Effector CD4-positive, alpha-beta T cell (primary cell): ENCODE results near the gene PRORP.
"Not testable (repeated sequence)": the region's sequence is repeated elsewhere in the genome, so short reads cannot be mapped to it uniquely, and the experiment has no call there.

ENCODE experiments used
- DNase-seq: peaks from one replicate; pipeline ENCODE4 v3.0.0-alpha.2; 2020

Gene PRORP

DNA sequence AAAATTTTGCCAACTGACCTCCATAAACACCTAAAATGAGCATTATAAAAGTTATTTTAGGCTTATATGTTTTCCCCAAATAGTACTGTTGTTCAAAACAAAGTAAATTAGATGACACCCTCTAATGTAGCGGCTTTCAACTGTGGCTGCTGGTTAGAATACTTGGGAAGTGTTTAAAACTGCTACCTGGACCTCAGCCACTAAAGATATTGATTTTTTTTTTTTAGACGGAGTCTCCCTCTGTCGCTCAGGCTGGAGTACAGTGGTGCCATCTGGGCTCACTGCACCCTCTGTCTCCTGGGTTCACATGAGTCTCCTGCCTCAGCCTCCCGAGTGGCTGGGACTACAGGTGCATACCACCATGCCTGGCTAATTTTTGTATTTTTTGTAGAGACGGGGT is 16.2 kb downstream of the PRORP start:
- DNase-seq = no peak

GRCh38 chr14:35140718-35141581 is 18.6 kb downstream of the PRORP start:
- no peak for DNase-seq

DNA sequence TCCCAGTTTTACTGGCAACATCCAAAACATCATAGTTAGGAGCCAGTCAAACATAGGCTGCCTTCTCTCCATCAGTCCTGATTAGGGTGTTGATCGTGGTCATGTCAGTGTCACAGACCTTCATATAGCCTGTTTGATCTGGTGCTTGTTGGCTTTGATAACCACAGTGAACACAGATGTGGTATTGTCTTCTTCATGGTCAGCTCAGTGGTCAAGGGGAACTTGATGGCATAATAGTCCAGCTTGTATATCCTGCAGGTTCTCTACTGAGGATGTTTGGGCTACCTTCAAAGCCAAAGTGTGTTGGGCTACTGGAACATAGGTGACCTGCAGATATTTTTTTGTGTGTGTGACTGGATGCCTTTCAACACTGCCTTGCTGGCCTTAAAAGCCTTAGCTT is 21.7 kb downstream of the PRORP start:
- no peak for DNase-seq

DNA sequence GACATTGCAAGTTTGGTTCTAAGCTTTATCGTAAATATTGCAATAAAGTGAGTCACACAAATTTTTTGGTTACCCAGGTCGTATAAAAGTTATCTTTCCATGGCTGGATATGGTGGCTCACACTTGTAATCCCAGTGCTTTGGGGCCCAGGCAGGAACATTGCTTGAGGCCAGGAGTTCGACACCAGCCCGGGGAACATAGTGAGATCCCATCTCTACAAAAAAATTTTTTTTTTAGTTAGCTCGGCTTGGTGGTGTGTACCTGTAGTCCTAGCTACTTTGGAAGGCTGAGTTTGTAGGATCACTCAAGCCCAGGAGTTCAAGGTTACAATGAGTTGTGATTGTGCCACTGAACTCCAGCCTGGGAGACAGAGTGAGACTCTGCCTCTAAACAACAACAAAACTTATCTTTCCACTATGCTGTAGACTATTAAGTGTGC is 24.4 kb downstream of the PRORP start:
- no peak for DNase-seq

- no peak for DNase-seq
Measured at GRCh38 chr14:35147186-35147585, 24.8 kb downstream of the PRORP start.

GRCh38 chr14:35147711-35148110 is 25.4 kb downstream of the PRORP start:
- DNase-seq = no peak

- no peak for DNase-seq
Measured at GRCh38 chr14:35149239-35149638, 26.9 kb downstream of the PRORP start.

GRCh38 chr14:35152531-35152930 is 30.2 kb downstream of the PRORP start:
- not testable (repeated sequence) for DNase-seq

- DNase-seq = no peak
Measured at GRCh38 chr14:35154016-35154415, 31.7 kb downstream of the PRORP start.

- DNase-seq = no peak
Measured at GRCh38 chr14:35155962-35156361, 33.6 kb downstream of the PRORP start.

DNA sequence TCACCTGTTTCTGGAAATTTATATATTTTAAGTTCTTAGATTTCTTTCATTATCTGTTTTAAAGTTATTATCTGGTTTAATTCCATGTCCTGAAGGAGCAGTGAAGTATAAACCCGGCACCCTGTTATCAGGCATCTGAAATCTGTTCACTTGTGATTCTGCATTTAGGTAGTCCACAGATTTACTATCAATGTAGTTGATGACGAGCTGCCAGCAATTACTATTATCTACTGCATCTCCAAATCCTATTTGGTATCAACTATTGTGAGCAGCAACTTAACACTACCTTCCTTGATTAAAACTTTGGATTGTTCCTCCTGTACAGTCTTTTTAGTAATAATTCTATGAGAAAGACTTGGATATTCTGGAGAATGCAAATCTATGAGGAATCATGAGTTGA is 36.1 kb downstream of the PRORP start:
- DNase-seq = no peak

- DNase-seq = no peak
Measured at GRCh38 chr14:35158951-35159653, 36.8 kb downstream of the PRORP start.

DNA sequence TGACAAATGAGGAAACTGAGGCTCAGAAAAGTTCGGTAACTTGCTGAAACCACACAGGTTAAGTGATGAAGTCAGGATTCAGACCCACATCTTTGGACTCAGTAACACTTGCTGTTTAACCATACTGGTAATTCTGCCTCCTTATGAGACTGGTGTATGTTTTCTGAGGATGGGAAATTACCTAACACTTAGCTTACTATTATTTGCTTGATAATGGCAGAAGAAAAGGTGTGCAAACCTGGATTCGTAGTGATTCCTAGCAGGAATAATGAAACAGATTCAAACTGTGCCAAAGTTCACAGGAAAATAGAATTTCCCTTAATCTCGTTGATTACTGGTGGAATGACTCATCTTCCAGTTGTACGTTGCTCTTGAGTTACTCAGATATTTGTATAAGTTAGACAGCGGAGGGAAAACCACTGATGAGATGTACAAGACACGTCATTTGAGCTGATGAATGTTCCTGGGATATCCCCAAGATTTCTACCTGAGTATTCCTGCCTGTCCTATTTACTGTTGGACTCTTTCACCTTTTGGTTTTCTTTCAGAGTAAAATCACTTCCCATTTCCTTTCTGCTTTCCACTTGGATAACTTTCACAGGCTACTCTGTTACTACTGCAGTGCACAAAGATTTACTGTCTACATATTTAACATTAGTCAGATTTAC is 37.5 kb downstream of the PRORP start:
- DNase-seq = no peak

DNA sequence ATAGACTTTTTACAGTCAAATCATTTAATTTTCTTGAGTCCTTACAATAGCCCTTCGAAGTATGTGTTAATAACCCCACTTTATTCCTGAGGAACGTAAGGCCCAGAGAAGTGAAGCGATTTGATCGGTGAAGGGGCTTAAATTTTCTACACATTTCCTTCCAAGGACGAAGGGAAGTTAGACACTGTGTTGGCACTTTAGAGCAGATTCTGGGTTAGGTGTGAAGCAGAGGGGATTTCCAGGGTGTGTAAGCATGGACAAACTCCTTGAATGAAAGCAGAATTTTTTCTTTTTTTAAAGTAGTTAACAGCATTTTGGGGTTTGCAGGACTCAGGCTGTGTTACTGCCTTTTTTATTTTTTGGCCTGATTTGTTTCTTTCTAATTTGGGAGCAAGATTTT is 38.9 kb downstream of the PRORP start:
- peak; percentile 8 for DNase-seq

DNA sequence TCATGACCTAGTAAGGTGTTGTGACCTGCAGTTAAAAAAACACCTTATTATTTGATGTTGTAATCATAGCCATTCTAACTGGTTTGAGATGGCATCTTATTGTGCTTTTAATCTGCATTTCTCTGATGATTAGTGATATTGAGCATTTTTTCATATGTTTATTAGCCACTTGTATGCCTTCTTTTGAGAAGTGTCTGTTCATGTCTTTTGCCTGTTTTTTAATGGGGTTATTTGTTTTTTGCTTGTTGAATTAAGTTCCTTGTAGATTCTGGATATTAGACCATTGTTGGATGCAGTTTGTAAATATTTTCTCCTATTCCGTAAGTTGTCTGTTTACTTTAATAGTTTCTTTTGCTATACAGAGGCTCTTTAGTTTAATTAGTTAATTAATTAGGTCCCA is 41.0 kb downstream of the PRORP start:
- no peak for DNase-seq

DNA sequence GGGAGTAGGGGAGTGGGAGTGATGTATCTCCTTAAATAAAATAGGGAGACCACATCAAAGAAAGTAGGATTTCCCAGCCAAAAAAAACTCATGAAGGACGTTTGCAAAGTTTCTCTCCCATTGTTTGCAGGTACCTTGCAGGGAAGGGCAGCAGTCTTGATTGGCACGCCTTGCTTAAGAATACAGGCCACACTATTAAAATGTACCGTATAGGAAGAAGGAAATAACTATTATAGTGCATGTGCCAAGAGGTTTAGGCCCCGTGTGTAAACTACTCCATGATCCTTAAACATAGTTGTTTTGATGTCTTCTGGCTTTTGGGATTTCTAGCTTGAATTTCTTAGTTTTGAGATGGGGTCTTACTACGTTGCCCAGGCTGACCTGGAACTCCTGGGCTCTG is 42.5 kb downstream of the PRORP start:
- no peak for DNase-seq

GRCh38 chr14:35167496-35167895 is 45.1 kb downstream of the PRORP start:
- no peak for DNase-seq
